ENCODE data around the gene WDR33. TPM values are rescaled to one million over a fixed set of nuclear protein-coding genes. Genes with fewer than 3 reads are reported as not detected.

The WDR33 gene
- total RNA-seq, 1 donor from 2014 or later: 23.5 TPM

- no peaks in the 10 kb centered on the region for H3K36me3 ChIP-seq (ENCODE audit: control insufficient read depth, insufficient read depth, low read length)
- peaks cover 28% of the 10 kb centered on the region for H3K27me3 ChIP-seq (ENCODE audit: control insufficient read depth, insufficient read depth, low read length)
- no peak for TF ChIP-seq CTCF (IDR thresholded peaks at IDR 0.05; ENCODE audit: insufficient read depth, low read length, poor library complexity, severe bottlenecking)
- H3K4me3 ChIP-seq (ENCODE audit: low read depth, low read length): peak overlapping the region; percentile 42
- no peak for DNase-seq (ENCODE audit: low read depth)
Observed at GRCh38 chr2:127674241-127675209, 136.4 kb downstream of the WDR33 start.

DNA sequence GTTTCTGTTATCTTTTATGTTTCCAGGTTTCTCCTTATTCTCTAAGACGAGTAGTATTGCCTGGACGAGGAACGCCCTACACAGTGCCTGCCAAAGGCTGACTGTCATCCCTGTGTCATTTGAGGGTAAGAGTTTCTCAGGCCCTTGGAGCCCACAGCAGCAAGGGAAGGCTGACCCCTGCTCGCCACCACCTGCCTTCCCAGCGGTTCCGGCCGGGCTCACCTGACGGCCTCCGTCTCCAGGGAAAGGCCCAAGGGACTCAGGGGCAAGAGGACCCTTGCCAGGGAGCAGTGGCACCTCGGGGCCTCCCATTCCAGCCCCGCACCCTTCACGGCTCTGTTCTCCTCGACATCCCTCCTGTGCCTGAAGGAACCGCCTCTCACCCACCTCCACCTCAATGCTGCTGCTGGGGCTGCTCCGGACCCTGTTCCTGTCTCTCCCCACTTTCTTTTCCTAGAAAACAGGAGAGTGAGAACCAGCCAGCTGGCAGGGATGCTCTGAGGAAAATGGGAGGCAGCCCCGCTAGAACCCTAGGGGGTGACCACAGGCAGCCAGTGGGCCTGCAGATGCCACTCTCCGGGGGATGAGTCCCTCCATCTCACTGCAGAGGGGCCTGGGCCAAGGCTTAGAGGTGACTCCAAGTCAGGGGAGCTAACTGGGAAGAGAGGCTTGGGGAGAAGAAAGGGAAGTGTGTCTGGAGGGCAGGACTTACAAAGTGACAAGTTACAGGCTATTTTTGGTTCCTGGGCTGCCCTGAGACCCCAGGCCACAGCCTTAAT lies 137.5 kb downstream of the WDR33 start:
- no peaks in the 10 kb centered on the region for H3K36me3 ChIP-seq (ENCODE audit: control insufficient read depth, insufficient read depth, low read length)
- no peak for TF ChIP-seq CTCF (IDR thresholded peaks at IDR 0.05; ENCODE audit: insufficient read depth, low read length, poor library complexity, severe bottlenecking)
- H3K27me3 ChIP-seq (ENCODE audit: control insufficient read depth, insufficient read depth, low read length): peaks cover 27% of the 10 kb centered on the region
- DNase-seq (ENCODE audit: low read depth): no peak
- H3K4me3 ChIP-seq (ENCODE audit: low read depth, low read length): no peak overlapping the region

DNA sequence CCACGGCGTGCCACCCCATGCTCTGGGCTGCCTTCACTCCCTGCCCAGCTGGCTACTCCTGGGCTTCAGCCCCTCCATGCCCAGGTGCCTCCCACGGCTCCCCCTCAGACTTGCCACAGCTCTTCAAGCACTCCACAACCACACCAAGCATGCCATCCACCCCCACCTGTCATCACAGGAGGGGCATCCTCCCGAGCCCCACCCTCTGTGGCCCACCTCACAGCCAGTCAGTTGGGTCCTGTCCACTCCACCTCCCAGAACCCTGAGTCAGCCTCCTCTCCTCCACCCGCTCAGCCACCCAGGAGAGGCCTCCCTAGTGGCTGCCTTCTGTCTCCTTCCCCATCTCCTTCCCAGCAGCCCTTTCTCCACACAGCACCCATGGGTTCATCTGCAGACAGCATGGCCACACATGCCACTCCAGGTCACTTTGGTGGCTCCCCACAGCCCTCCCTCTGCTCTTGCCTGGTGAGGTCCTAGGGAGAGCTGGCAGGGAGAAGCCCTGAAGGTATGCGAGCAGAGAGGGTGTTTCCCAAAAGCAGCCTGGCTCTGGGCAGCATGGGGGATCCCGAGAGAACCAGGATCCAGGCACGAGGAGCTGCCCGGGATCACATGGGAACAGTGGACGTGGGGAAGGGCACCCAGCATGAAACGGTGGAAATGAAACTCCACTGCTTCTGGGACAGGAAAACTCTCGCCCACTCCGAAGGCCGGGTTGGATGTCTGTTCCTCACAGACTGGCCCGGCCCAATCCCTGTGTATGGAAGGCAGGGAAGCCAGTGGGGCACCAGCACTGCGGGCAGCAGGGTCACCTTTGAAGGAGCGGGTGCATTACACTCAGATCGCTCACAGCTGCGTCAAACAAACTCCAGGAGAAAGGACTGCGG lies 138.4 kb downstream of the WDR33 start:
- no peak overlapping the region for H3K4me3 ChIP-seq (ENCODE audit: low read depth, low read length)
- TF ChIP-seq CTCF (IDR thresholded peaks at IDR 0.05; ENCODE audit: insufficient read depth, low read length, poor library complexity, severe bottlenecking): no peak
- H3K36me3 ChIP-seq (ENCODE audit: control insufficient read depth, insufficient read depth, low read length): no peaks in the 10 kb centered on the region
- H3K27me3 ChIP-seq (ENCODE audit: control insufficient read depth, insufficient read depth, low read length): peaks cover 23% of the 10 kb centered on the region
- DNase-seq (ENCODE audit: low read depth): no peak

GRCh38 chr2:127671557-127672302 lies 139.2 kb downstream of the WDR33 start:
- Histone ChIP-seq H3K27me3 (ENCODE audit: control insufficient read depth, insufficient read depth, low read length) (peaks cover 18% of the 10 kb centered on the region), H3K36me3 (ENCODE audit: control insufficient read depth, insufficient read depth, low read length) (no peaks in the 10 kb centered on the region), H3K4me3 (ENCODE audit: low read depth, low read length) (no peak overlapping the region)
- DNase-seq (ENCODE audit: low read depth): no peak
- no peak for TF ChIP-seq CTCF (IDR thresholded peaks at IDR 0.05; ENCODE audit: insufficient read depth, low read length, poor library complexity, severe bottlenecking)

- H3K36me3 ChIP-seq (ENCODE audit: control insufficient read depth, insufficient read depth, low read length): no peaks in the 10 kb centered on the region
- no peak for DNase-seq (ENCODE audit: low read depth)
- peaks cover 17% of the 10 kb centered on the region for H3K27me3 ChIP-seq (ENCODE audit: control insufficient read depth, insufficient read depth, low read length)
- TF ChIP-seq CTCF (IDR thresholded peaks at IDR 0.05; ENCODE audit: insufficient read depth, low read length, poor library complexity, severe bottlenecking): no peak
- no peak overlapping the region for H3K4me3 ChIP-seq (ENCODE audit: low read depth, low read length)
Observed at GRCh38 chr2:127670957-127671290, 140.0 kb downstream of the WDR33 start.
